HG03039 (cell line): ENCODE results near the gene ERN1.

Experiments
- ATAC-seq: cut with Tn5 transposase; IDR thresholded peaks from one replicate; pipeline ENCODE4 v1.9.1; 2021; ENCODE audit warnings: mild to moderate bottlenecking, moderate library complexity; ENCODE audit not compliant: unreplicated experiment

The ERN1 gene

GRCh38 chr17:64091116-64091515 is 38.8 kb downstream of the ERN1 start:
- no peak for ATAC-seq

- ATAC-seq: no peak
Measured at GRCh38 chr17:64090144-64090543, 39.8 kb downstream of the ERN1 start.

GRCh38 chr17:64087252-64088005 is 42.5 kb downstream of the ERN1 start:
- no peak for ATAC-seq

- ATAC-seq: no peak
Measured at GRCh38 chr17:64085650-64086005, 44.3 kb downstream of the ERN1 start.

GRCh38 chr17:64084940-64085649 is 44.8 kb downstream of the ERN1 start:
- no peak for ATAC-seq

- no peak for ATAC-seq
Measured at GRCh38 chr17:64084086-64084939, 45.6 kb downstream of the ERN1 start.

- ATAC-seq: no peak
Measured at GRCh38 chr17:64083563-64084085, 46.3 kb downstream of the ERN1 start.

GRCh38 chr17:64083093-64083492 is 46.9 kb downstream of the ERN1 start:
- no peak for ATAC-seq

GRCh38 chr17:64081802-64082799 is 47.8 kb downstream of the ERN1 start:
- no peak for ATAC-seq

- ATAC-seq: no peak
Measured at GRCh38 chr17:64080174-64080618, 49.7 kb downstream of the ERN1 start.

GRCh38 chr17:64077379-64077778 is 52.6 kb downstream of the ERN1 start:
- no peak for ATAC-seq

- no peak for ATAC-seq
Measured at GRCh38 chr17:64075913-64076312, 54.0 kb downstream of the ERN1 start.

- ATAC-seq: no peak
Measured at GRCh38 chr17:64074704-64075426, 55.1 kb downstream of the ERN1 start.

- peak; percentile 61 for ATAC-seq
Measured at GRCh38 chr17:64073771-64074703, 55.9 kb downstream of the ERN1 start.

GRCh38 chr17:64071111-64071510 is 58.8 kb downstream of the ERN1 start:
- no peak for ATAC-seq

GRCh38 chr17:64070213-64070612 is 59.7 kb downstream of the ERN1 start:
- ATAC-seq: no peak

- ATAC-seq: no peak
Measured at GRCh38 chr17:64069143-64069542, 60.8 kb downstream of the ERN1 start.

- no peak for ATAC-seq
Measured at GRCh38 chr17:64067657-64068056, 62.3 kb downstream of the ERN1 start.
